Thyroid gland (tissue), 4 donors: ENCODE results near the gene IFT27.

ENCODE experiments used
- POLR2A ChIP-seq, 2 donors: fragments of 450-650 bp; IDR thresholded peaks; one replicate each; pipeline ENCODE4 v1.6.1; 2017; ENCODE audit warnings: antibody characterized with exemption in 2 of 2, mild to moderate bottlenecking in 2 of 2, moderate library complexity in 1 of 2
- TF ChIP-seq, protein P1 (sequence below), 6 experiments: fragments of 200-600 bp in 3 of 6; fragments of 450-650 bp in 3 of 6; sonication (generic) in 3 of 6; IDR thresholded peaks; one replicate each; pipeline ENCODE4 v1.5.1; 2016 to 2019; ENCODE audit warnings: antibody characterized with exemption in 6 of 6, mild to moderate bottlenecking in 2 of 6, inconsistent platforms in 1 of 6, moderate library complexity in 1 of 6

DNA sequence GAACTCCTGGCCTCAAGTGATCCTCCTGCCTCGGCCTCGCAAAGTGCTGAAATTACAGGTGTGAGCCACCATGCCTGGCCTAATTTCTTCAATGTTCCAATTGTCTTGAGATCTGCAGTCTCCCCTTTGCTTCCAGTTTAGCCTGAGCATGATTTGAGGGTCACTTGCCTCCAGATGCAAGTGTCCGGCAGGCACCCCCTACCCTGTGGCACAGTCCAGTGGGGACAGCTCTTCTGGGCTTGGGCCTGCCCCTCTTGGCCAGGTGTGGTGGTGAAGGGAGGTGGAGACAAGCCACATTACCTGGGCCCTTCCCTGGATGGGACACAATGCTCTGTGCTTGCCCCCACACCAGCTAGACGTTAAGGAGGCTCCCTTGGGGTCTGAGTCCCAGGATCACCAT lies 51.1 kb downstream of the IFT27 start:
- TF ChIP-seq, protein P1, sequence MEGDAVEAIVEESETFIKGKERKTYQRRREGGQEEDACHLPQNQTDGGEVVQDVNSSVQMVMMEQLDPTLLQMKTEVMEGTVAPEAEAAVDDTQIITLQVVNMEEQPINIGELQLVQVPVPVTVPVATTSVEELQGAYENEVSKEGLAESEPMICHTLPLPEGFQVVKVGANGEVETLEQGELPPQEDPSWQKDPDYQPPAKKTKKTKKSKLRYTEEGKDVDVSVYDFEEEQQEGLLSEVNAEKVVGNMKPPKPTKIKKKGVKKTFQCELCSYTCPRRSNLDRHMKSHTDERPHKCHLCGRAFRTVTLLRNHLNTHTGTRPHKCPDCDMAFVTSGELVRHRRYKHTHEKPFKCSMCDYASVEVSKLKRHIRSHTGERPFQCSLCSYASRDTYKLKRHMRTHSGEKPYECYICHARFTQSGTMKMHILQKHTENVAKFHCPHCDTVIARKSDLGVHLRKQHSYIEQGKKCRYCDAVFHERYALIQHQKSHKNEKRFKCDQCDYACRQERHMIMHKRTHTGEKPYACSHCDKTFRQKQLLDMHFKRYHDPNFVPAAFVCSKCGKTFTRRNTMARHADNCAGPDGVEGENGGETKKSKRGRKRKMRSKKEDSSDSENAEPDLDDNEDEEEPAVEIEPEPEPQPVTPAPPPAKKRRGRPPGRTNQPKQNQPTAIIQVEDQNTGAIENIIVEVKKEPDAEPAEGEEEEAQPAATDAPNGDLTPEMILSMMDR (IDR thresholded peaks at IDR 0.05), result no peak
- TF ChIP-seq POLR2A (IDR thresholded peaks at IDR 0.05), result no peak
